Esophagus squamous epithelium (tissue), 5 donors: ENCODE data around the gene CISH. TPM values are rescaled to one million over a fixed set of nuclear protein-coding genes. Genes with fewer than 3 reads are reported as not detected.

Source experiments
- DNase-seq: peaks from one replicate; lab custom pipeline; 2025; lab: John Stamatoyannopoulos, UW
- H3K27ac ChIP-seq, 4 donors: fragments of 200-600 bp; sonication (generic); one replicate each; pipeline ENCODE4 v1.5.1; 2016 to 2019; ENCODE audit warnings: mild to moderate bottlenecking in 1 of 4
- H3K27me3 ChIP-seq, 4 donors: fragments of 200-600 bp; sonication (generic); 1 replicate in 3 of 4; 2 replicates in 1 of 4; pipeline versions ENCODE4 v1.5.1 to v1.6.0; 2017 to 2021; ENCODE audit warnings: antibody characterized with exemption in 1 of 4
- H3K36me3 ChIP-seq, 3 donors: fragments of 200-600 bp; sonication (generic); one replicate each; pipeline ENCODE4 v1.5.1; 2016 to 2019
- H3K4me1 ChIP-seq, 3 donors: fragments of 200-600 bp; sonication (generic); one replicate each; pipeline ENCODE4 v1.5.1; 2017 to 2019
- H3K4me3 ChIP-seq, 4 donors: fragments of 200-600 bp; sonication (generic); 1 replicate in 3 of 4; 2 replicates in 1 of 4; pipeline ENCODE4 v1.5.1; 2016 to 2019; ENCODE audit warnings: mild to moderate bottlenecking in 2 of 4, moderate library complexity in 1 of 4
- H3K9me3 ChIP-seq, 3 donors: fragments of 200-600 bp; sonication (generic); one replicate each; pipeline ENCODE4 v1.5.1; 2016 to 2019
- POLR2A ChIP-seq, 4 donors: fragments of 450-650 bp; IDR thresholded peaks; one replicate each; pipeline ENCODE4 v1.6.1; 2017; ENCODE audit warnings: antibody characterized with exemption in 4 of 4, mild to moderate bottlenecking in 4 of 4, moderate library complexity in 3 of 4
- WGBS, 2 donors: methylation state at CpG; one replicate each; pipeline ENCODE4 v1.1.5; 2018; 5-methylcytosine and 5-hydroxymethylcytosine counted together
- intact Hi-C: fragments of 100-400 bp; cut with DNase I; formaldehyde crosslinking; loops from one replicate; pipeline ENCODE4 v1.15.0; 2022
- total RNA-seq, 4 donors: library from RNA; depleted of rRNA; stranded (reverse); fragments of >200 nt; gene quantifications; one replicate each; pipeline ENCODE4 v1.1.0, GENCODE V29; 2016
- TF ChIP-seq, protein P1 (sequence below), 6 experiments: fragments of 450-650 bp in 4 of 6; fragments of 200-600 bp in 2 of 6; sonication (generic) in 2 of 6; IDR thresholded peaks; one replicate each; pipeline ENCODE4 v1.5.1; 2016 to 2019; ENCODE audit warnings: antibody characterized with exemption in 6 of 6, mild to moderate bottlenecking in 4 of 6, moderate library complexity in 4 of 6
- donor health status: DM: yes; HTN: yes; CAD: no.

CISH gene
- total RNA-seq, 4 donors from 2014 or later, result 3.1 to 11.1 (median 6.8) TPM

DNA sequence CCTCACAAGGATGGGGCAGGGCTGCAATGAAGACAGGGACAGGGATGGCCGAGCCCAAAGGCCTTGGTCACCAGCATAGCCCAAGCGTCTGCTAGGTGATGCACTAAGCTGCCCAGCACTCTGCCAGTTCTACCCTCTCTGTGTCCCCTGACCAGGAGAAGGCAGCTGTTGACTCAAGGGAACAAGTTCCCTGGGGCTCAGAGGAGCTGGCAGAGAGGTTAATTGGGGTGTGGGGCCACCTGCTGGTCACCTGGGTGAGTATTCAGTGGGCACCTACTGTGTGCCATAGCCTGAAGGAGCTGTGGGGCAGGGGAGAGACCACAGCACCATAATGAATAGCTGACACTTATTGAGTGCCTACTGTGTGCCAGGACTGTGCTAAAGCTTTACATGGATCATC lies 41.1 kb upstream of the CISH start:
- Histone ChIP-seq H3K36me3 (peaks cover 0 to 22% (median 6%) of the 10 kb centered on the region in 3 donors), H3K4me3 (no peak overlapping the region), H3K27me3 (no peaks in the 10 kb centered on the region), H3K4me1 (peaks cover 0 to 3% (median 0%) of the 10 kb centered on the region in 3 donors), H3K27ac (no peak overlapping the region), H3K9me3 (no peaks in the 10 kb centered on the region)
- intact Hi-C loops, result no loop called here
- 100% methylated on average over 1 of the region's 2 CpGs; no CpG with 5 or more reads in 1 of the 2 donors for WGBS, 2 donors
- DNase-seq, result no peak
- TF ChIP-seq, protein P1, sequence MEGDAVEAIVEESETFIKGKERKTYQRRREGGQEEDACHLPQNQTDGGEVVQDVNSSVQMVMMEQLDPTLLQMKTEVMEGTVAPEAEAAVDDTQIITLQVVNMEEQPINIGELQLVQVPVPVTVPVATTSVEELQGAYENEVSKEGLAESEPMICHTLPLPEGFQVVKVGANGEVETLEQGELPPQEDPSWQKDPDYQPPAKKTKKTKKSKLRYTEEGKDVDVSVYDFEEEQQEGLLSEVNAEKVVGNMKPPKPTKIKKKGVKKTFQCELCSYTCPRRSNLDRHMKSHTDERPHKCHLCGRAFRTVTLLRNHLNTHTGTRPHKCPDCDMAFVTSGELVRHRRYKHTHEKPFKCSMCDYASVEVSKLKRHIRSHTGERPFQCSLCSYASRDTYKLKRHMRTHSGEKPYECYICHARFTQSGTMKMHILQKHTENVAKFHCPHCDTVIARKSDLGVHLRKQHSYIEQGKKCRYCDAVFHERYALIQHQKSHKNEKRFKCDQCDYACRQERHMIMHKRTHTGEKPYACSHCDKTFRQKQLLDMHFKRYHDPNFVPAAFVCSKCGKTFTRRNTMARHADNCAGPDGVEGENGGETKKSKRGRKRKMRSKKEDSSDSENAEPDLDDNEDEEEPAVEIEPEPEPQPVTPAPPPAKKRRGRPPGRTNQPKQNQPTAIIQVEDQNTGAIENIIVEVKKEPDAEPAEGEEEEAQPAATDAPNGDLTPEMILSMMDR (IDR thresholded peaks at IDR 0.05), result peak in 5 of 6 experiments; percentile 23 to 69 (median 41)
- no peak for TF ChIP-seq POLR2A (IDR thresholded peaks at IDR 0.05)

DNA sequence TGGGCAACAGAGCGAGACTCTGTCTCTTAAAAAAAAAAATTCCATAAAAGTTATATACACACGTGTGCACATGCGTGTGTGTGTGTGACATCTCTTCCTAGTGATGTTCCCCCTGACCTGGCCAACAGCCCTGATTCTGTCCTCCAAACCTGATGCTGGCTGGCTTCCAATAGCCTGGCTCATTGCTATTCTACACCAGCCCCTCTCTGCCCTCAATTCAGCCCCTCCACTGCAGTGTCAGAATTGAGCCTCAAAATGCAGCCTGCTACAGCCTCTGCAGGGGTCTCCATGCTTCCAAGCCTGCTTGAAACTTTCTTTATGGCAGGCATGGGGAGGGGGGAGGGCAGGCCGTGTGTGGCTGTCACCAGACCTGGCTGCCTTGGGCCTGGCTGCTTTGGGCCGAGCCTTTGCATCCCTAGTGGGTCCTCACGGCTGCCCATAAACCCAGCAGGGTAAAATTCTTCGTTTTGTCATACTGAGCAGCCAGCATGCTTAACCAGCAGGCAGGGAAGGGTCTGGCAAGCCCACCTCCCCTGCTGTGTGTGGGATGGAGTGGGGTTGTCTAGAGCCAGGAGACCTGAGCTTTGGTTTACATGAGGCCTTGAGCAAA lies 40.5 kb upstream of the CISH start:
- WGBS, 2 donors, result 56 to 93% methylated on average over 4 of the region's 7 CpGs
- peaks cover 0 to 3% (median 0%) of the 10 kb centered on the region in 3 donors for H3K4me1 ChIP-seq
- H3K9me3 ChIP-seq, result no peaks in the 10 kb centered on the region
- DNase-seq, result no peak
- peaks cover 0 to 29% (median 8%) of the 10 kb centered on the region in 3 donors for H3K36me3 ChIP-seq
- no peak overlapping the region for H3K27ac ChIP-seq
- TF ChIP-seq POLR2A (IDR thresholded peaks at IDR 0.05), result no peak
- TF ChIP-seq, protein P1 (IDR thresholded peaks at IDR 0.05), result no peak
- no peak overlapping the region for H3K4me3 ChIP-seq
- H3K27me3 ChIP-seq, result no peaks in the 10 kb centered on the region
- intact Hi-C loops, result no loop called here

DNA sequence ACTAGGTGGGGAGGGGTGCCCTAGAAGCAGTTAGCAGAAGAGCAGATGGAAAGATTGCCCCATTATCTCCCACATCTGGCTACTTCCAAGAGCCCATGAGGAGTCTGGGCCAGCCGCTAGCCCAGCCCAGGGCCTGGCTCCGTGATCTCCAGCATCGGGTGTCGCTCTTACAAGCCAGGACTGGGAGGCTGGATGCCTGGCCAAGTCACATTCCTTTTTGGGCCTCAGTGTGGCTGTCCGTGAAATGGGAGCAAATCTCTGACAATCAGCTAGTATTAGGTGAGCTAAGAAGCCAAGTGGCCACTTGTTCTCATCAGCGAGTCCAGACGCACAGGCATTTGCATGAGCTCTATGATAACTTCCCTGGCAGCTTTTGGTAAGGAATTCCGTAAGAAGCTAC lies 39.9 kb upstream of the CISH start:
- DNase-seq, result no peak
- 75 to 80% methylated on average over 3 to 4 of the region's 8 CpGs for WGBS, 2 donors
- intact Hi-C loops, result no loop called here
- no peak overlapping the region for H3K4me3 ChIP-seq
- TF ChIP-seq, protein P1 (IDR thresholded peaks at IDR 0.05), result no peak
- TF ChIP-seq POLR2A (IDR thresholded peaks at IDR 0.05), result no peak
- peaks cover 0 to 35% (median 8%) of the 10 kb centered on the region in 3 donors for H3K36me3 ChIP-seq
- no peaks in the 10 kb centered on the region for H3K9me3 ChIP-seq
- no peak overlapping the region for H3K27ac ChIP-seq
- peaks cover 0 to 3% (median 0%) of the 10 kb centered on the region in 3 donors for H3K4me1 ChIP-seq
- no peaks in the 10 kb centered on the region for H3K27me3 ChIP-seq

DNA sequence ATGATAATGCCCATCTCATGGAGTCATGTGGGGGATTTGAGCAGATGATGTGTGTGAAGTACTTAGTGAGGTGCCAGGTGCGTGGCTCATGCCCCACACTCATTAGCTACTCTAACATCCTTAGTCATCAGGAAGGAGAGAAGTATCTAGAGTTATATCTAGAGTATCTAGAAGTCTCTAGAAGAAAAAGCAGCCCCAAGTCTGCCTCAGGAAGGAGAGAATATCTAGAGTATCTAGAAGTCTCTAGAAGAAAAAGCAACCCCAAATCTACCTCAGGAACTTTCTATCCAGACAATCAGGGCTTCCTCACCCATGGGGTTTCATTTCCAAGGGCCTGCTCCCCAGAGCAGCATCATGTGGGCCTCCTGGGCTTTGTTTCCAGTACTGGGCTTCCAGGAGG lies 38.4 kb upstream of the CISH start:
- DNase-seq, result no peak
- H3K4me3 ChIP-seq, result no peak overlapping the region
- TF ChIP-seq POLR2A (IDR thresholded peaks at IDR 0.05), result no peak
- 100% methylated on average over 1 of the region's 1 CpG; no CpG with 5 or more reads in 1 of the 2 donors for WGBS, 2 donors
- H3K27me3 ChIP-seq, result no peaks in the 10 kb centered on the region
- H3K9me3 ChIP-seq, result no peaks in the 10 kb centered on the region
- H3K36me3 ChIP-seq, result peaks cover 9 to 49% (median 13%) of the 10 kb centered on the region in 3 donors
- intact Hi-C loops, result no loop called here
- peaks cover 0 to 2% (median 0%) of the 10 kb centered on the region in 3 donors for H3K4me1 ChIP-seq
- H3K27ac ChIP-seq, result no peak overlapping the region

DNA sequence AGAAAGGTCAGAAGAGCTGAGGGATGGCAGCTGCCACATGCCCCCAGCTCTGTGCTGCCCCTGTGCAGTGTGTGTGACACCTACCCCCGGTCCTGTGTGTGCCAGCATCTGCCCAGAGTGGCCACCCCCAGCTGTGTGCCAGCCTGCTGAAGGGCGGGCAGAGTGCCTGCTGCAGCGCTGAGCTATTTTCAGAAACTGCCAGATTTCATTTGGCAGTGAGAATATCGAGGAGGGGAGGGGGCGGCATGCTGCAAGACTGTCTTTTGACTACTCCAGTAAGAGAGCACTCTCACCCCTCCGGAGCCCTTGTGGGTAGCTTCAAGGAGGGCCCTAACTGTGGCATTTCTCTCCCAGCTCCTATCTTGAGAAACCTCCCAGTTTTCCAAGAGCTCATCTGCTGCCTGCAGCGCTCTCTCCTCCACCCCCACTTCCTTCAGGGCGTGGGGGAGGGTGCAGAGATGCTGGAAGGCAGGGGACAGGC lies 37.9 kb upstream of the CISH start:
- TF ChIP-seq, protein P1 (IDR thresholded peaks at IDR 0.05), result no peak
- TF ChIP-seq POLR2A (IDR thresholded peaks at IDR 0.05), result no peak
- Histone ChIP-seq H3K4me1 (no peaks in the 10 kb centered on the region), H3K4me3 (no peak overlapping the region), H3K27me3 (no peaks in the 10 kb centered on the region), H3K36me3 (peaks cover 9 to 54% (median 13%) of the 10 kb centered on the region in 3 donors), H3K9me3 (no peaks in the 10 kb centered on the region), H3K27ac (peak overlapping the region in 1 of 4 donors; percentile 5)
- intact Hi-C loops, result no loop called here
- DNase-seq, result no peak
- WGBS, 2 donors, result 64 to 93% methylated on average over 2 to 6 of the region's 8 CpGs
